ENCODE results near the gene STOML3. TPM values are rescaled to one million over a fixed set of nuclear protein-coding genes. Genes with fewer than 3 reads are reported as not detected.
"Not testable (repeated sequence)": the region's sequence is repeated elsewhere in the genome, so short reads cannot be mapped to it uniquely, and the experiment has no call there.

Gene STOML3
- not detected in 2 replicates for total RNA-seq (2014; rRNA removed)
- polyA plus RNA-seq (2012): not detected

- DNase-seq (ENCODE audit: low read depth): peak; percentile 9
Observed at GRCh38 chr13:38990693-38991092, at the start of gene STOML3. STOML3 (minus strand) TSS chr13:38990831; CDS start chr13:38990721, 110 bp downstream.

- DNase-seq (ENCODE audit: low read depth): no peak
Observed at GRCh38 chr13:39040206-39040605, 49.6 kb upstream of the STOML3 start.

- DNase-seq (ENCODE audit: low read depth): no peak
Observed at GRCh38 chr13:39039041-39039440, 48.4 kb upstream of the STOML3 start.

GRCh38 chr13:39038569-39039030 is 48.0 kb upstream of the STOML3 start:
- peak; percentile 10 for DNase-seq (ENCODE audit: low read depth)

GRCh38 chr13:39037880-39038568 is 47.4 kb upstream of the STOML3 start, which contains the start of the genes NHLRC3 and PROSER1:
NHLRC3 (plus strand) TSS chr13:39038456; CDS start chr13:39038640, 184 bp downstream.
PROSER1 (minus strand) TSS chr13:39038089; CDS start chr13:39037242, 847 bp downstream.
- peak; percentile 94 for DNase-seq (ENCODE audit: low read depth)

- no peak for DNase-seq (ENCODE audit: low read depth)
Observed at GRCh38 chr13:39037410-39037879, 46.8 kb upstream of the STOML3 start.

GRCh38 chr13:39036212-39036611 is 45.6 kb upstream of the STOML3 start:
- DNase-seq (ENCODE audit: low read depth): no peak

- DNase-seq (ENCODE audit: low read depth): no peak
Observed at GRCh38 chr13:39035799-39036198, 45.2 kb upstream of the STOML3 start.

- no peak for DNase-seq (ENCODE audit: low read depth)
Observed at GRCh38 chr13:39035204-39035603, 44.6 kb upstream of the STOML3 start.

GRCh38 chr13:39034085-39034484 is 43.5 kb upstream of the STOML3 start:
- DNase-seq (ENCODE audit: low read depth): no peak

GRCh38 chr13:39032150-39032549 is 41.5 kb upstream of the STOML3 start:
- DNase-seq (ENCODE audit: low read depth): no peak

GRCh38 chr13:39025433-39025839 is 34.8 kb upstream of the STOML3 start:
- no peak for DNase-seq (ENCODE audit: low read depth)

GRCh38 chr13:39023761-39024160 is 33.1 kb upstream of the STOML3 start:
- no peak for DNase-seq (ENCODE audit: low read depth)

GRCh38 chr13:39023316-39023715 is 32.7 kb upstream of the STOML3 start:
- no peak for DNase-seq (ENCODE audit: low read depth)

- no peak for DNase-seq (ENCODE audit: low read depth)
Observed at GRCh38 chr13:39020853-39021462, 30.3 kb upstream of the STOML3 start.

- peak; percentile 25 for DNase-seq (ENCODE audit: low read depth)
Observed at GRCh38 chr13:39016787-39017186, 26.2 kb upstream of the STOML3 start.

- no peak for DNase-seq (ENCODE audit: low read depth)
Observed at GRCh38 chr13:39016087-39016486, 25.5 kb upstream of the STOML3 start.

GRCh38 chr13:39013462-39013861 is 22.8 kb upstream of the STOML3 start:
- no peak for DNase-seq (ENCODE audit: low read depth)

- DNase-seq (ENCODE audit: low read depth): no peak
Observed at GRCh38 chr13:39012608-39013007, 22.0 kb upstream of the STOML3 start.

GRCh38 chr13:39006371-39007111 is 15.9 kb upstream of the STOML3 start:
- DNase-seq (ENCODE audit: low read depth): not testable (repeated sequence)

- no peak for DNase-seq (ENCODE audit: low read depth)
Observed at GRCh38 chr13:38998739-38999138, 8.1 kb upstream of the STOML3 start.

GRCh38 chr13:38993381-38993780 is 2.8 kb upstream of the STOML3 start:
- no peak for DNase-seq (ENCODE audit: low read depth)
